Colonic mucosa (tissue), 4 donors: ENCODE data around the gene SERPINE1. TPM values are rescaled to one million over a fixed set of nuclear protein-coding genes. Genes with fewer than 3 reads are reported as not detected.

Source experiments
- DNase-seq: peaks from one replicate; pipeline ENCODE4 v3.0.0-alpha.2; 2020
- H3K27ac ChIP-seq: fragments of 200-600 bp; one replicate; pipeline ENCODE4 v1.8.0; 2021
- H3K27me3 ChIP-seq: fragments of 200-600 bp; one replicate; pipeline ENCODE4 v1.8.0; 2021
- H3K36me3 ChIP-seq: fragments of 200-600 bp; one replicate; pipeline ENCODE4 v1.8.0; 2021
- H3K4me1 ChIP-seq: fragments of 200-600 bp; one replicate; pipeline ENCODE4 v1.8.0; 2021; ENCODE audit warnings: mild to moderate bottlenecking
- H3K4me3 ChIP-seq: fragments of 200-600 bp; one replicate; pipeline ENCODE4 v1.8.0; 2021
- H3K9ac ChIP-seq, 2 donors: one replicate each; pipeline ENCODE4 v1.7.0; 2013; ENCODE audit warnings: control low read depth in 2 of 2, low read depth in 2 of 2, low read length in 2 of 2
- H3K9me3 ChIP-seq: fragments of 200-600 bp; one replicate; pipeline ENCODE4 v1.8.0; 2021
- intact Hi-C: fragments of 100-400 bp; cut with DNase I; formaldehyde crosslinking; loops from one replicate; pipeline ENCODE4 v1.14.1; 2022
- total RNA-seq, 2 donors: library from RNA; stranded (reverse); fragmentation: NEBNext Ultra II Directional in 1 of 2; extraction: Animal tissue kit (Norgen Biotek cat#: 25700) in 1 of 2; gene quantifications; one replicate each; pipeline ENCODE4 v1.2.1, GENCODE V29; 2021
- TF ChIP-seq, protein P1 (sequence below): fragments of 200-600 bp; IDR thresholded peaks from one replicate; pipeline ENCODE4 v1.8.0; 2022; ENCODE audit warnings: antibody characterized with exemption, mild to moderate bottlenecking
- donor health status: healthy.
- donor health status: DM: no; HTN: no; CAD: no.
- donor health status: DM: no; HTN: no; CAD: no.

Gene SERPINE1
- total RNA-seq, 2 donors from 2014 or later = 1.4 to 6.1 TPM

DNA sequence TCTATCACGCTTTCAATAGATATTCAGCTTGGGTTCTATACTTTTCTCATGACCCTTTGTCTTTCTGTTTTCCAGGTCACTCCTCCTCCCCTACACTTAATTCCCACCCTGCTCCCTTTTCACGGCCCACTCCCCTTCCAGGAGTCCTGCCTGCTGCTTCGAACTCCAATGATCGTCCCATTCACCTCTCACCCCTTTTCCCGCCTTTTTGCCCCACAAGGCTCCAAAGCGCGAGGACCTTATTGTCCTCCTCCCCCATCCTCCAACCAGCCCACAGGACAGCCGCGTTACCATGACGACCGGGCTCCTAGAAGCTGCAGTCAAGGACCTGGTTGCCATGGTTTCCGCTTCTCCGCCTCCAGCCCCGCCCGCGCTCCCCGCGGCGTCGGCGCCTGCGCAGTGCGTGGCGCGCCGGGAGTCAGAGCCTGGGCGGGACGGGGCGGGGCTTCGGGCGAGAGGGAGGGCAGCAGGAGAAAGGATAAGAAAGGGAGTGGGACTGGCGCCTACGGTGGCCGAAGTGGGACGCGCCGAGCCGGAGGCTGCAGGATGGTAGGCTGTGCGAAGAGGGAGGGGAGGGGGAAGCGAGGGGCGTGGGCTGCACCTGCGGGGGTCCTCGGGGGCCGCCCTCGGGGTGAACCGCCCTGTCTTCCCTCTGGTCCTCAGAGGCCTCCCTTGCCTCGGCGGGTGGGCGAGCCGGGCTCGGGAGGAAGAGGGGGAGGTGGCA is 27.2 kb downstream of the SERPINE1 start, which contains the start of gene AP1S1:
AP1S1 (plus strand) TSS at position 508 of the 724 bp plus-strand sequence; CDS start at position 547, 39 bp downstream.
- peak within 1 kb of the TSS; percentile 57 for H3K27ac ChIP-seq
- H3K4me1 ChIP-seq = no peaks in the 10 kb centered on the region
- H3K27me3 ChIP-seq = no peaks in the 10 kb centered on the region
- intact Hi-C loops = no loop called here
- H3K9ac ChIP-seq = peak within 1 kb of the TSS; percentile 73 to 76
- H3K9me3 ChIP-seq = no peaks in the 10 kb centered on the region
- peak within 1 kb of the TSS; percentile 95 for H3K4me3 ChIP-seq
- peaks cover 5% of the 10 kb centered on the region for H3K36me3 ChIP-seq
- TF ChIP-seq, protein P1, sequence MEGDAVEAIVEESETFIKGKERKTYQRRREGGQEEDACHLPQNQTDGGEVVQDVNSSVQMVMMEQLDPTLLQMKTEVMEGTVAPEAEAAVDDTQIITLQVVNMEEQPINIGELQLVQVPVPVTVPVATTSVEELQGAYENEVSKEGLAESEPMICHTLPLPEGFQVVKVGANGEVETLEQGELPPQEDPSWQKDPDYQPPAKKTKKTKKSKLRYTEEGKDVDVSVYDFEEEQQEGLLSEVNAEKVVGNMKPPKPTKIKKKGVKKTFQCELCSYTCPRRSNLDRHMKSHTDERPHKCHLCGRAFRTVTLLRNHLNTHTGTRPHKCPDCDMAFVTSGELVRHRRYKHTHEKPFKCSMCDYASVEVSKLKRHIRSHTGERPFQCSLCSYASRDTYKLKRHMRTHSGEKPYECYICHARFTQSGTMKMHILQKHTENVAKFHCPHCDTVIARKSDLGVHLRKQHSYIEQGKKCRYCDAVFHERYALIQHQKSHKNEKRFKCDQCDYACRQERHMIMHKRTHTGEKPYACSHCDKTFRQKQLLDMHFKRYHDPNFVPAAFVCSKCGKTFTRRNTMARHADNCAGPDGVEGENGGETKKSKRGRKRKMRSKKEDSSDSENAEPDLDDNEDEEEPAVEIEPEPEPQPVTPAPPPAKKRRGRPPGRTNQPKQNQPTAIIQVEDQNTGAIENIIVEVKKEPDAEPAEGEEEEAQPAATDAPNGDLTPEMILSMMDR = no peak
- DNase-seq = peak; percentile 96

DNA sequence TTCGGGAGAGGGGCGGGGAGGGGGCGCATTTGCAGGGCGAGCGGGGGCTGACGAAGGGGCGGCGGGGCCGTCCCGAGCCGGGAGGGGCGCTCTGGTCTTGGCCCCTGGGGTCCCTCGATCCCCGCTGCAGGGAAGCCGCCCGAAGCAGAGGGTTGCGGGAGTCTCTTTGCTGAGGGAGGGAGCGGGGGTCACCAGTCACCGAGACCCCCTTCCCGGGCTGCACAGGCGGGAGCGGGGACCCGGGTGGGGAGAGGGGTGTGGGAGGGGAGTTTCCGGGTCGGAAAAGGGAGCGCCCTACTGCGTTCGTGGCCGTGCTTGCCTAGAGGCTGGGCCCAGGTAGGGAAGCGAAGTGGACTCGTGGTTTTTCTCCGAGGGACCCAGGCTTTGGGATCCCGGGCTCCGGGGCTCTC is 27.8 kb downstream of the SERPINE1 start:
- DNase-seq = peak; percentile 42
- peak overlapping the region; percentile 73 to 76 for H3K9ac ChIP-seq
- intact Hi-C loops = no loop called here

DNA sequence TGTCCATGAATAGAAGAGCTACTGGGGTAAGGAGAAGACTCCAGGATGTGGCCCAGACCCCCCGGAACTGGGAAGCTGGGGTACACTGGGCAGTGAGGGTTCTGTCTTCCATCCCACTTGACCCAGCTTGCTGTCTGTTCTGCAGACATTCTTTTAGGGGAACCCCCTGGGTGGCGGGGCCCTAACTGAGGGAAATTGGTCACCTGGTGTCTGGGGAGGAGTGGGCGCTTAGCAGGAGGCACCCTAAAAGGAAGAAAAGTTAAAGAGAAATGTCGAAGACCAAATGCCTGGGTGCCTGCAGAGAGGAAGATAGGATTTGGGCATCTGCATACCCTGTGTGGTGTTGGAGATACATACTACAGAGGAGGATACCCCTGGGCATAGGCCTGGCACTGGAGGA is 28.4 kb downstream of the SERPINE1 start:
- TF ChIP-seq, protein P1 = no peak
- peak overlapping the region; percentile 73 to 76 for H3K9ac ChIP-seq
- intact Hi-C loops = no loop called here
- peak overlapping the region; percentile 95 for H3K4me3 ChIP-seq
- H3K36me3 ChIP-seq = peaks cover 7% of the 10 kb centered on the region
- H3K27me3 ChIP-seq = no peaks in the 10 kb centered on the region
- no peak overlapping the region for H3K27ac ChIP-seq
- H3K9me3 ChIP-seq = no peaks in the 10 kb centered on the region
- DNase-seq = no peak
- H3K4me1 ChIP-seq = no peaks in the 10 kb centered on the region

More for the DNA sequence above, 27.8 kb downstream of the SERPINE1 start:
- TF ChIP-seq, protein P1 = no peak
- H3K27ac ChIP-seq = peak overlapping the region; percentile 57
- H3K9me3 ChIP-seq = no peaks in the 10 kb centered on the region
- no peaks in the 10 kb centered on the region for H3K4me1 ChIP-seq
- H3K4me3 ChIP-seq = peak overlapping the region; percentile 95
- H3K36me3 ChIP-seq = peaks cover 7% of the 10 kb centered on the region
- no peaks in the 10 kb centered on the region for H3K27me3 ChIP-seq

DNA sequence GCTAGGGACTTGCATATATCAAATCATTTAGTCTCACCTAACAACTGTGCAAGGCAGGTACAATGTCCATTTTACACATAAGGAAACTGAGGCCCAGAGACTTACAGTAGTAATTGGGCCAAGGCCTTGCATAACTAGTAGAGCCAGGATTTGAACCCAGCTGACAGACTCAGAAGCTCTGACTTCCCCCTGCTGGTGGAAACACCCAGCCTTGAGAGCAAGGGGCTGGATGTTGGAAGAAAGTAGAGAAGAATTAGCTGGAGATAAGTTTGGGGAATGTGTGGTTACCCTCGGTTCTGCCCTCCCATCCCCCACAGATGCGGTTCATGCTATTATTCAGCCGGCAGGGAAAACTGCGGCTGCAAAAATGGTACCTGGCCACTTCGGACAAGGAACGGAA is 29.4 kb downstream of the SERPINE1 start:
- no peaks in the 10 kb centered on the region for H3K9me3 ChIP-seq
- intact Hi-C loops = no loop called here
- H3K36me3 ChIP-seq = peaks cover 7% of the 10 kb centered on the region
- TF ChIP-seq, protein P1 = no peak
- no peak overlapping the region for H3K27ac ChIP-seq
- no peaks in the 10 kb centered on the region for H3K27me3 ChIP-seq
- DNase-seq = no peak
- H3K4me1 ChIP-seq = no peaks in the 10 kb centered on the region
- no peak overlapping the region for H3K4me3 ChIP-seq
- H3K9ac ChIP-seq = no peak overlapping the region

DNA sequence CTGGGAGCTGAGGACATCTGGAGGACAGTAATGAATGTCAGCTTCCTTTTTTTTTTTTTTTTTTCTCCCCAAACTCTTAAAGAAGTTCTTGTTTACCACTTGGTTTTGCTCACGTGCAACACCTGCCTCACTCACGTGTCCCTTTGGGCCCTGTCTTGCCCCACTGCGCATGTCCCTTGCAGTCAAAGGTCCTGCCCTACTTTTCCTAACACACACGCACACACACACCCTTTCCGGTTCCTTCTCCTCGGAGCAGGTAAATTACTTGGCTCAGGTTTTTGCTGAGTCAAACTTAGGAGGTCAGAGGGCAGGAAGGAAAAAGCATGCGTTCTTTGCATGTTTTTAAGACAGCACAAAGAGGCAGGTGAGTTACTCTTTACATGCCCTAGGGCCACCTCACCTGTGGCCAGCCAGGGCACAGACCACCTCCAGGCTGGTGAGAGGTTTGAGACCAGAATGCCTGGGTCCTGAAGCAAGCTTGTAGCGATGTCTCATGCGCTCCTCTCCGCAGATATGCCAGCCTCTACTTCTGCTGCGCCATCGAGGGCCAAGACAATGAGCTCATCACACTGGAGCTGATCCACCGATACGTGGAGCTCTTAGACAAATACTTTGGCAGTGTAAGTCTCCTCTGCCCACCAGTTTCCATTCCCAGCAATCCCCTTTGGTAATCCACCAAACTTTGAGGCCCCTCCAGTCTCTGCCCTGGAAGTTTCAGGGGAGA is 30.1 kb downstream of the SERPINE1 start:
- TF ChIP-seq, protein P1 = no peak
- peaks cover 7% of the 10 kb centered on the region for H3K36me3 ChIP-seq
- peak; percentile 83 for DNase-seq
- peaks cover under 1% of the 10 kb centered on the region for H3K27me3 ChIP-seq
- no peaks in the 10 kb centered on the region for H3K4me1 ChIP-seq
- H3K27ac ChIP-seq = no peak overlapping the region
- peak overlapping the region in 1 of 2 donors; percentile 49 for H3K9ac ChIP-seq
- no peaks in the 10 kb centered on the region for H3K9me3 ChIP-seq
- intact Hi-C loops = no loop called here
- no peak overlapping the region for H3K4me3 ChIP-seq
